ENCODE results near the gene PTK7.

Gene PTK7

GRCh38 chr6:43119482-43119881, 43.4 kb downstream of the PTK7 start:
- no peaks in the 10 kb centered on the region for H3K36me3 ChIP-seq
- H3K9me3 ChIP-seq, result no peaks in the 10 kb centered on the region
- H3K27me3 ChIP-seq, result no peaks in the 10 kb centered on the region
- TF ChIP-seq, protein P1, sequence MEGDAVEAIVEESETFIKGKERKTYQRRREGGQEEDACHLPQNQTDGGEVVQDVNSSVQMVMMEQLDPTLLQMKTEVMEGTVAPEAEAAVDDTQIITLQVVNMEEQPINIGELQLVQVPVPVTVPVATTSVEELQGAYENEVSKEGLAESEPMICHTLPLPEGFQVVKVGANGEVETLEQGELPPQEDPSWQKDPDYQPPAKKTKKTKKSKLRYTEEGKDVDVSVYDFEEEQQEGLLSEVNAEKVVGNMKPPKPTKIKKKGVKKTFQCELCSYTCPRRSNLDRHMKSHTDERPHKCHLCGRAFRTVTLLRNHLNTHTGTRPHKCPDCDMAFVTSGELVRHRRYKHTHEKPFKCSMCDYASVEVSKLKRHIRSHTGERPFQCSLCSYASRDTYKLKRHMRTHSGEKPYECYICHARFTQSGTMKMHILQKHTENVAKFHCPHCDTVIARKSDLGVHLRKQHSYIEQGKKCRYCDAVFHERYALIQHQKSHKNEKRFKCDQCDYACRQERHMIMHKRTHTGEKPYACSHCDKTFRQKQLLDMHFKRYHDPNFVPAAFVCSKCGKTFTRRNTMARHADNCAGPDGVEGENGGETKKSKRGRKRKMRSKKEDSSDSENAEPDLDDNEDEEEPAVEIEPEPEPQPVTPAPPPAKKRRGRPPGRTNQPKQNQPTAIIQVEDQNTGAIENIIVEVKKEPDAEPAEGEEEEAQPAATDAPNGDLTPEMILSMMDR (IDR thresholded peaks at IDR 0.05), result no peak
- no peak overlapping the region for H3K4me3 ChIP-seq (ENCODE audit: low read depth in 1 of 2, low read length in 1 of 2)
- H3K27ac ChIP-seq, result no peak overlapping the region
- peaks cover 9% of the 10 kb centered on the region in 2 experiments for H3K4me1 ChIP-seq (ENCODE audit: control insufficient read depth in 1 of 2, insufficient read depth in 1 of 2, low read depth in 1 of 2, low read length in 1 of 2)

DNA sequence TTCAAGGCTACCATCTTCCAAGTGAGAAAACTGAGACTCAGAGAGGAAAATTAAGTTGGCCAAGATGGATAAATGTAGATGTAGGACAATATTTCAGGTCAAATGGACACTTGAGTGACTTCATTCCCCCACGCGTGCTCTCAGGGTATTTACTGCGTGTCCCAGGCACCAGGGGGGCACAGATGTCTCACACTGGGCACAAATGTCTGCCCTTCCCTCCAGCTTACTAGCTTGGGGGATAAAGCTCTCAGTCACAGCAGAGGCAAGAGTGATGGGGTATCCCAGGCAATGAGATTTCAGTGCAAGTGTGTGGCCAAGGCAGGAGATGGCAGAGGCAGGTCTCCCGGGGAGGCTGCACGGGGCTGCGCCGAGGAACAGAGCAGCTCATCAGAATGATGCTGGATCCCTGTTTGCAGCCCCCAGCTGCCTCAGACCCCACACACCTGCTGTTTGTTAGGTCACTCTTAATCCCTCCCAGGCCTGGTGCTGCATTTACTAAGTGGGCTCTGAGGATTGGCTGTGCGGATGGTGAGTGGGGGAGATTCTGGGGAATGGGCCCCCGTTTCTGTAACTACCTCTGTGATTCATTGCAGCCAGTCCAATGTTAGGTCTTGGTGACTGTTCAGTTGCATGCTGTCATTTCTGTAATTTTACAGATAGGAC, 44.1 kb downstream of the PTK7 start:
- Histone ChIP-seq H3K4me3 (ENCODE audit: low read depth in 1 of 2, low read length in 1 of 2) (no peak overlapping the region), H3K4me1 (ENCODE audit: control insufficient read depth in 1 of 2, insufficient read depth in 1 of 2, low read depth in 1 of 2, low read length in 1 of 2) (peaks cover 9% of the 10 kb centered on the region in 2 experiments), H3K27ac (no peak overlapping the region), H3K36me3 (no peaks in the 10 kb centered on the region), H3K27me3 (no peaks in the 10 kb centered on the region), H3K9me3 (no peaks in the 10 kb centered on the region)
- TF ChIP-seq, protein P1 (IDR thresholded peaks at IDR 0.05), result no peak

GRCh38 chr6:43120944-43121913, 45.1 kb downstream of the PTK7 start:
- H3K27me3 ChIP-seq, result no peaks in the 10 kb centered on the region
- H3K36me3 ChIP-seq, result no peaks in the 10 kb centered on the region
- no peak overlapping the region for H3K4me3 ChIP-seq (ENCODE audit: low read depth in 1 of 2, low read length in 1 of 2)
- peaks cover 3 to 5% of the 10 kb centered on the region in 2 experiments for H3K4me1 ChIP-seq (ENCODE audit: control insufficient read depth in 1 of 2, insufficient read depth in 1 of 2, low read depth in 1 of 2, low read length in 1 of 2)
- H3K27ac ChIP-seq, result no peak overlapping the region
- TF ChIP-seq, protein P1 (IDR thresholded peaks at IDR 0.05), result no peak
- no peaks in the 10 kb centered on the region for H3K9me3 ChIP-seq

DNA sequence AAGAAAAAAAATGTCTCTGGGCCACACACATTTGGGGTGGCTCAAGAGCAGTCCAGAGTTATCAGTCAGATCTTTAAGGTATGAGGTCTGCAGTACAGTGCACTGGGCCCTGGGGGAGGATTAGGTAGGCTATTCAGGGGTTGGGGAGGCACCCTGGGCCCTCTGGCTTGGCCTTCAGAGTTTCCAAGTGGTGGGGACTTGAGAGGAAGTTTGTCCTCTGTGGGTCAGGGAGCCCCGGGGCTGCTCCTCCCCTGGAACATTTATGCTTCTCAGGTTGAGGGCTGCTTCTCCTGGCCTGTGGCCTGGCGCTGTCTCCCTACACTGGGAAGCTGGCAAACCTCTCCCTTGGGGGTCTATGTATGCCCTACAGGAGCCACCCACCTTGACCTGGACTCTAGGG, 46.0 kb downstream of the PTK7 start:
- no peaks in the 10 kb centered on the region for H3K9me3 ChIP-seq
- no peaks in the 10 kb centered on the region for H3K27me3 ChIP-seq
- no peaks in the 10 kb centered on the region for H3K4me1 ChIP-seq (ENCODE audit: control insufficient read depth in 1 of 2, insufficient read depth in 1 of 2, low read depth in 1 of 2, low read length in 1 of 2)
- no peak overlapping the region for H3K27ac ChIP-seq
- no peak overlapping the region for H3K4me3 ChIP-seq (ENCODE audit: low read depth in 1 of 2, low read length in 1 of 2)
- no peaks in the 10 kb centered on the region for H3K36me3 ChIP-seq
- TF ChIP-seq, protein P1 (IDR thresholded peaks at IDR 0.05), result no peak

GRCh38 chr6:43123461-43124314, 47.6 kb downstream of the PTK7 start:
- H3K27me3 ChIP-seq, result no peaks in the 10 kb centered on the region
- TF ChIP-seq, protein P1 (IDR thresholded peaks at IDR 0.05), result no peak
- H3K27ac ChIP-seq, result no peak overlapping the region
- no peaks in the 10 kb centered on the region for H3K4me1 ChIP-seq (ENCODE audit: control insufficient read depth in 1 of 2, insufficient read depth in 1 of 2, low read depth in 1 of 2, low read length in 1 of 2)
- H3K4me3 ChIP-seq (ENCODE audit: low read depth in 1 of 2, low read length in 1 of 2), result no peak overlapping the region
- no peaks in the 10 kb centered on the region for H3K36me3 ChIP-seq
- H3K9me3 ChIP-seq, result no peaks in the 10 kb centered on the region

Measured in neutrophil (primary cell).